Mononuclear cell (primary cell): Measurements from ENCODE around the gene BDH1. TPM values are rescaled to one million over a fixed set of nuclear protein-coding genes. Genes with fewer than 3 reads are reported as not detected.
"Not testable (repeated sequence)": the region's sequence is repeated elsewhere in the genome, so short reads cannot be mapped to it uniquely, and the experiment has no call there.

ENCODE experiments used
- H3K27me3 ChIP-seq: 2 replicates; pipeline ENCODE4 v1.6.0; 2011; ENCODE audit warnings: low read length, control low read depth; ENCODE audit not compliant: insufficient read depth
- H3K4me1 ChIP-seq: 2 replicates; pipeline ENCODE4 v1.5.1; 2011; ENCODE audit warnings: mild to moderate bottlenecking, low read length, control low read depth; ENCODE audit not compliant: insufficient read depth
- H3K4me3 ChIP-seq: 2 replicates; pipeline ENCODE4 v1.5.1; 2011; ENCODE audit warnings: mild to moderate bottlenecking, low read length, moderate library complexity
- H3K9me3 ChIP-seq: 2 replicates; pipeline ENCODE4 v1.5.1; 2011; ENCODE audit warnings: low read depth, mild to moderate bottlenecking, control low read depth, low read length
- total RNA-seq: library from RNA; depleted of rRNA; stranded (reverse); fragments of >200 nt; gene quantifications from one replicate; pipeline ENCODE4 v1.2.3, GENCODE V29; 2012

BDH1 gene
- total RNA-seq, 1 donor, result 8.9 TPM

- H3K4me1 ChIP-seq, result no peaks in the 10 kb centered on the region
- H3K4me3 ChIP-seq, result no peak overlapping the region
- H3K27me3 ChIP-seq, result no peaks in the 10 kb centered on the region
- H3K9me3 ChIP-seq, result no peaks in the 10 kb centered on the region
Measured at GRCh38 chr3:197484204-197484901, 71.4 kb downstream of the BDH1 start.

DNA sequence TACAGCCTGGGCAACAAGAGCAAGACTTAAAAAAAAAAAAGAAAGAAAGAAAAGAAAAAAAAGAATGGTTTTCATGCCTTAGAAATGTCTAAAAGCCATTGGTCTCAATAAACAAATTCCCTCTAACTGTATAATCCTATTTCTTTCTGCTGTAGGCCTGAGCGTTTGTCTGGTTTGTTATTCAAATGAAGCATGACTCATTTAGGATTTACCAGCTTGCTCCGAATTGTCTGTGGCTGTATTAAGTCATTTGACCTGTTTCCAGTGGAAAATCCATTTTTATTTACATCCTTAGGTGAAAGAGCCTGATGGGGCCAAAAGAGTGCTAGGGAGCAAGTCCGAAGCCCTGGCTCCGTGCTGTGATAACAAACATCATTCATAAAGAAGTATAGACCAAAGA, 73.8 kb downstream of the BDH1 start:
- no peak overlapping the region for H3K4me3 ChIP-seq

DNA sequence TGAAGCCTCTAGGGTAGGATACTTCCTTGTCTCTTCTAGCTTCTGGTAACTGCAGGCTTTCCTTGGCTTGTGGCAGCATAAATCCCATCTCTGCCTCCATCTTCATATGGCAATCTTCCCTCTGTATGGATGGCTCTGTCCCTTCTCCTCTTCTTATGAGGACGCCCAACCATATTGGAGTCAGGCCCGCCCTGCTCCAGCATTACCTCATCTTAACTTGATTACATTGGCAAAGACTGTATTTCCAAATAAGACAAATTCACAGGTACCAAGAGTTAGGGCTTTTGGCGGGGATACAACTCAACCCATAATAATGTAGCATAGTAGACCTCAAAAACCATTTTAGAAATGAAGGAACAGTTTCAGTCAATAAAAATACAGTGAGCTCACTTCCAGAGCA, 75.4 kb downstream of the BDH1 start:
- Histone ChIP-seq H3K4me1 (no peaks in the 10 kb centered on the region), H3K4me3 (no peak overlapping the region), H3K27me3 (no peaks in the 10 kb centered on the region), H3K9me3 (no peaks in the 10 kb centered on the region)

More for the DNA sequence above, 73.8 kb downstream of the BDH1 start:
- no peaks in the 10 kb centered on the region for H3K9me3 ChIP-seq
- H3K27me3 ChIP-seq, result no peaks in the 10 kb centered on the region
- no peaks in the 10 kb centered on the region for H3K4me1 ChIP-seq

GRCh38 chr3:197478746-197479668, 76.8 kb downstream of the BDH1 start:
- Histone ChIP-seq H3K27me3 (no peaks in the 10 kb centered on the region), H3K4me1 (no peaks in the 10 kb centered on the region), H3K9me3 (no peaks in the 10 kb centered on the region), H3K4me3 (no peak overlapping the region)

GRCh38 chr3:197477816-197478215, 78.0 kb downstream of the BDH1 start:
- not testable (repeated sequence) for H3K4me1 ChIP-seq, H3K9me3 ChIP-seq, H3K4me3 ChIP-seq, H3K27me3 ChIP-seq

DNA sequence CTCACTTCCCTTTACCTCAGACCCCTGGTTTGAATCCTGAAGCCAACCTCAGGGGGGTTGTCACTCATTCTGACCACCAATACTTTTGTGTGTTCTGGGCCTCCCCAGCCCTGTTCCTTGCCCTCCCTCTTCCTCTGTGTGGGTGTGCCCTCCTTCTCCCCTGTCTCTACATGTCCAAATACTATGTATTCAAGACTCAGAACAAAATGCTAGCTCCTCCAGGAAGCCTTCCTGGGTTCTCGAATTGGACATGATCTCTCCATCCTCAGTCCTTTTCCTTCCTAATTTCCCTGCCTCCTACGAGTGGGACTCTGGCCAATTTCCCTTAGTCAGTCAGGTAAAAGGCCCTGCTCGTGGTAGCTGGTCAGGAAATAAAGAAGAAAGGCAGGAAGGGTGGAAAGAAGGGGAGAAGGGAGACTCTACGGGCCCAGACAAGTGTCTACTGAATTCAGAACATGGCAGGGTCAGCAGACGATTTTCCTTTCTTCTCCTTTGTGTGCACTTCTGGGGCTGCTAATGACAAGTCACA, 79.7 kb downstream of the BDH1 start:
- H3K4me1 ChIP-seq, result no peaks in the 10 kb centered on the region
- H3K27me3 ChIP-seq, result no peaks in the 10 kb centered on the region
- no peaks in the 10 kb centered on the region for H3K9me3 ChIP-seq
- H3K4me3 ChIP-seq, result no peak overlapping the region

DNA sequence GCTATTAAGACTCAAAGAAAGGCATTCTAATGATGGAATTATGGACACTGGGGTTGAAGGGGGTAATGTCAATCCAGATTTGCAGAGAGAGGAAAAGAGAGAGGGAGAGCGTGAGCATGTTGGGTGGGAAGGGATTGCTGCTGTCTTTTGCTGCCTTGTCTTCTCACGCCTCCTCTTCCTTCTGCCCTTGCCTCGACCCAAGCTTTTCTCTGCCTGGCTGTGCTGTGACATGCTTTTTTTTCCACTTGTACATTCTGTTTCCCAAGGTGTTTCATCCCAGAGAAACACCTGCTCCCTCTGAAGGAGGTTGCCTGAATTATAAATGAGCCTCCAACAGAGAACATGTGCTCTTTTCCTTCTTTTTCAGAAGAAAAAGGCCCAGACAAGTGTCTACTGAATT, 80.3 kb downstream of the BDH1 start:
- no peaks in the 10 kb centered on the region for H3K4me1 ChIP-seq
- H3K9me3 ChIP-seq, result no peaks in the 10 kb centered on the region
- H3K27me3 ChIP-seq, result no peaks in the 10 kb centered on the region
- no peak overlapping the region for H3K4me3 ChIP-seq

GRCh38 chr3:197472151-197472550, 83.6 kb downstream of the BDH1 start:
- H3K4me1 ChIP-seq, result no peaks in the 10 kb centered on the region
- H3K9me3 ChIP-seq, result no peaks in the 10 kb centered on the region
- peaks cover 4% of the 10 kb centered on the region for H3K27me3 ChIP-seq
- H3K4me3 ChIP-seq, result no peak overlapping the region

DNA sequence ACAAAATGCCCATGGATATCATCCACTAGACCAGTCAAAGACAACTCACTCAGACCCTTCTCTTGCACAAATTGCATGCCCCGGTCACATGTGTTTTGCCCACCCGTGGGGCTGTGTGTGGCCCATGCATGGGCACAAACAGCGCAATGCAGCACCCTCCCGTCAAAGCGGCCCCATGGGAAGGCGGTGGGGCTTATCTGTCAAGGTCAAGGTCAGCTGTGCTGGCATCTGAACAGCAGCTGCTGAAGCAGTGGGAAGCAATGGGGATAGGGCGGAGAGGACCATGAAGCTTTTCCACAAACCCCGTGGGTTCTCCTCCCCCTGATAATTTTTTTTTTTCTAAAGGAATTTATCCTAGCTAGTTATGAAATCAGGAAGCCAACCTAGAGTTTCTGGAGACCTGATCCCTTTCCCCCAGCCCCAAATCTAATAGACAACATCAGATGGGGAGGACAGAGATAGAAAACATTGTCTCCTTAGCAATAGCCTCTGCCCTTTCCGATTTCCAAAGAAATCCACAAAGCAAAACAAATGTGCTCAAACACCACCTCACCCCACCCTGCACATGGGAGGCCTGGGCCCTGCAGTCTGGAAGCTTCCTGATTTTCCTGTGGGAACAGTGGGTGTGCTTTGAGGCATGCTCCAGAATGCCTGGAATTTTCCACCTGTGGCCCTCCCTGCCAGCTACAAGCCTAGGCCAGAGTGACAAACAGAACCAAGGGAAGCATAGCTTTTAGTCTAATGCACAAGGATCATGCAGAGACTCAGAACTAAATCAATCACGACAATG, 84.4 kb downstream of the BDH1 start:
- H3K9me3 ChIP-seq, result no peaks in the 10 kb centered on the region
- no peaks in the 10 kb centered on the region for H3K4me1 ChIP-seq
- no peak overlapping the region for H3K4me3 ChIP-seq
- H3K27me3 ChIP-seq, result peaks cover 4% of the 10 kb centered on the region

DNA sequence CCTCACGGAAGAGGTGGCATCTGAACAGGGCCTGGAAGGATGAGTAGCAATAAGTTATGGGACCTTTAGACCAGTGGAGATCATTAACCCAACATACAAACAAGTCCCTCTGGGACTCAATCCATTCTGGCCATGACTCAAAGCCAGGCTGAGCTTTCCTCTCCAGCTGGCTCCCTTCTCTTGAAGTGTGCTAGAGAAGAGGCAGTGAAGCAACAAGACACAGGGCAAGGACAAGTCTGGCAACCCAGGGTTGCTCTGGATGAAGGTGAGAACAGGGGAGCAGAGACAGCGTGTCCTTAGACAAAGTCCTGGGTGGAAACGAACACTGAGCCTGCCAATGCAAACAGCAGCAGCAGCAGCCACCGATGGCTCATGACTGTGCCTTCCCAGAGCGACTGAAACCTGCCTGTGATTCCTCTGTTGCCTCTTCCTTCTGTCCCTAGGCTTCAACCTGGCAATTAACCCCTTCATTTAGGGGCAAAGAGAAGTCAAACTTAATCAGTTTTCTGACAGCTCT, 86.8 kb downstream of the BDH1 start:
- H3K4me3 ChIP-seq, result no peak overlapping the region

DNA sequence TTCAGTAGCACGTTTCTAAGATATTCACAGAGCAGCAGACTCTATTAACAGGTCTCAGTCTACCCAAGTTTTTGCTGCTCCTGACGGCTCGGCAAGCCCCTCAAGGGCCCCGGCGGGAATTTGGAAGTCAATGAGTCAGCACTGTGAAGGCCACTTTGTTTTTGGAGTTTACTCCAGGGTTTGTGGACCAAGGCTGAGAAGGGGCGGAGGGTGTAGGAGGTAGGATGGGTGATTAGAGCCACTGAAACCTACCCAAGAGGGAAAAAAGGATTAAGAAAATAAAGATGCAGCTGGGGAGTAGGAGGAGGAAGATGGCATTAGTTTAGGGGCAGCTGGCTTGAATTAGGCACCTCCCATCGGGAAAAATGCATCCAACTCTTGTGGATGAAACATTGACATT, 87.6 kb downstream of the BDH1 start:
- no peaks in the 10 kb centered on the region for H3K4me1 ChIP-seq
- H3K4me3 ChIP-seq, result no peak overlapping the region
- H3K9me3 ChIP-seq, result no peaks in the 10 kb centered on the region
- H3K27me3 ChIP-seq, result peaks cover 4% of the 10 kb centered on the region

More for the DNA sequence above, 86.8 kb downstream of the BDH1 start:
- no peaks in the 10 kb centered on the region for H3K4me1 ChIP-seq
- no peaks in the 10 kb centered on the region for H3K9me3 ChIP-seq
- peaks cover 4% of the 10 kb centered on the region for H3K27me3 ChIP-seq

GRCh38 chr3:197466586-197467399, 89.0 kb downstream of the BDH1 start:
- no peak overlapping the region for H3K4me3 ChIP-seq

GRCh38 chr3:197465996-197466549, 89.7 kb downstream of the BDH1 start:
- Histone ChIP-seq H3K4me3 (no peak overlapping the region), H3K4me1 (no peaks in the 10 kb centered on the region), H3K27me3 (peaks cover 4% of the 10 kb centered on the region), H3K9me3 (no peaks in the 10 kb centered on the region)

More at GRCh38 chr3:197466586-197467399, 89.0 kb downstream of the BDH1 start:
- no peaks in the 10 kb centered on the region for H3K9me3 ChIP-seq
- no peaks in the 10 kb centered on the region for H3K4me1 ChIP-seq
- peaks cover 4% of the 10 kb centered on the region for H3K27me3 ChIP-seq
